ENCODE measurements around the gene HRAS. TPM values are rescaled to one million over a fixed set of nuclear protein-coding genes. Genes with fewer than 3 reads are reported as not detected.

Gene HRAS
- total RNA-seq, 1 donor from 2014 or later, result 83.7 TPM

- DNase-seq (ENCODE audit: low read depth), result no peak
- TF ChIP-seq CTCF (IDR thresholded peaks at IDR 0.05; ENCODE audit: insufficient read depth, low read length, poor library complexity, severe bottlenecking), result no peak
- Histone ChIP-seq H3K4me3 (ENCODE audit: low read depth, low read length) (no peak overlapping the region), H3K27me3 (ENCODE audit: control insufficient read depth, insufficient read depth, low read length) (no peaks in the 10 kb centered on the region), H3K36me3 (ENCODE audit: control insufficient read depth, insufficient read depth, low read length) (no peaks in the 10 kb centered on the region)
Observed at GRCh38 chr11:508956-509355, 26.4 kb downstream of the HRAS start.

GRCh38 chr11:507727-508515, 27.5 kb downstream of the HRAS start:
- TF ChIP-seq CTCF (IDR thresholded peaks at IDR 0.05; ENCODE audit: insufficient read depth, low read length, poor library complexity, severe bottlenecking), result no peak
- H3K36me3 ChIP-seq (ENCODE audit: control insufficient read depth, insufficient read depth, low read length), result no peaks in the 10 kb centered on the region
- H3K27me3 ChIP-seq (ENCODE audit: control insufficient read depth, insufficient read depth, low read length), result no peaks in the 10 kb centered on the region
- H3K4me3 ChIP-seq (ENCODE audit: low read depth, low read length), result peak overlapping the region; percentile 67
- no peak for DNase-seq (ENCODE audit: low read depth)

- Histone ChIP-seq H3K4me3 (ENCODE audit: low read depth, low read length) (peak within 1 kb of the TSS; percentile 82), H3K27me3 (ENCODE audit: control insufficient read depth, insufficient read depth, low read length) (no peaks in the 10 kb centered on the region), H3K36me3 (ENCODE audit: control insufficient read depth, insufficient read depth, low read length) (no peaks in the 10 kb centered on the region)
- TF ChIP-seq CTCF (IDR thresholded peaks at IDR 0.05; ENCODE audit: insufficient read depth, low read length, poor library complexity, severe bottlenecking), result no peak
- peak; percentile 60 for DNase-seq (ENCODE audit: low read depth)
Observed at GRCh38 chr11:506995-507726, 28.2 kb downstream of the HRAS start, which contains the start of gene RNH1. TSS of gene RNH1 (minus strand) at chr11:507242. CDS start at chr11:502162, 5,080 bp downstream.

- DNase-seq (ENCODE audit: low read depth), result peak; percentile 86
- Histone ChIP-seq H3K27me3 (ENCODE audit: control insufficient read depth, insufficient read depth, low read length) (no peaks in the 10 kb centered on the region), H3K36me3 (ENCODE audit: control insufficient read depth, insufficient read depth, low read length) (no peaks in the 10 kb centered on the region), H3K4me3 (ENCODE audit: low read depth, low read length) (peak overlapping the region; percentile 82)
- TF ChIP-seq CTCF (IDR thresholded peaks at IDR 0.05; ENCODE audit: insufficient read depth, low read length, poor library complexity, severe bottlenecking), result no peak
Observed at GRCh38 chr11:506238-506994, 29.0 kb downstream of the HRAS start.

GRCh38 chr11:504994-505344, 30.4 kb downstream of the HRAS start:
- no peak for TF ChIP-seq CTCF (IDR thresholded peaks at IDR 0.05; ENCODE audit: insufficient read depth, low read length, poor library complexity, severe bottlenecking)
- H3K27me3 ChIP-seq (ENCODE audit: control insufficient read depth, insufficient read depth, low read length), result no peaks in the 10 kb centered on the region
- DNase-seq (ENCODE audit: low read depth), result no peak

More at GRCh38 chr11:504994-505344, 30.4 kb downstream of the HRAS start:
- H3K4me3 ChIP-seq (ENCODE audit: low read depth, low read length), result no peak overlapping the region
- peaks cover 4% of the 10 kb centered on the region for H3K36me3 ChIP-seq (ENCODE audit: control insufficient read depth, insufficient read depth, low read length)
